Nephron progenitor cell (in vitro differentiated cells): ENCODE measurements around the gene C1QTNF7.

Experiments
- DNase-seq: peaks from one replicate; pipeline ENCODE4 v3.0.0; 2021
- H3K27ac Mint-ChIP-seq: 2 replicates; pipeline ENCODE4 v1.8.0; 2021; ENCODE audit warnings: mild to moderate bottlenecking, moderate library complexity, mixed read lengths
- H3K27me3 Mint-ChIP-seq: 2 replicates; pipeline ENCODE4 v1.8.0; 2021; ENCODE audit warnings: mild to moderate bottlenecking, low read depth, mixed read lengths; ENCODE audit not compliant: poor library complexity
- H3K36me3 Mint-ChIP-seq: 2 replicates; pipeline ENCODE4 v1.8.0; 2021; ENCODE audit warnings: low read depth, mixed read lengths
- H3K4me1 Mint-ChIP-seq: 2 replicates; pipeline ENCODE4 v1.8.0; 2021; ENCODE audit warnings: mixed read lengths
- H3K4me3 Mint-ChIP-seq: 2 replicates; pipeline ENCODE4 v1.8.0; 2021; ENCODE audit warnings: mild to moderate bottlenecking, moderate library complexity, mixed read lengths
- H3K9me3 Mint-ChIP-seq: 2 replicates; pipeline ENCODE4 v1.8.0; 2021; ENCODE audit warnings: mild to moderate bottlenecking, moderate library complexity, mixed read lengths
- TF ChIP-seq, protein P1 (sequence below): fragments of 200-600 bp; sonication (generic); IDR thresholded peaks from 2 replicates; pipeline ENCODE4 v1.5.0; 2021; ENCODE audit warnings: antibody characterized with exemption

Gene C1QTNF7

DNA sequence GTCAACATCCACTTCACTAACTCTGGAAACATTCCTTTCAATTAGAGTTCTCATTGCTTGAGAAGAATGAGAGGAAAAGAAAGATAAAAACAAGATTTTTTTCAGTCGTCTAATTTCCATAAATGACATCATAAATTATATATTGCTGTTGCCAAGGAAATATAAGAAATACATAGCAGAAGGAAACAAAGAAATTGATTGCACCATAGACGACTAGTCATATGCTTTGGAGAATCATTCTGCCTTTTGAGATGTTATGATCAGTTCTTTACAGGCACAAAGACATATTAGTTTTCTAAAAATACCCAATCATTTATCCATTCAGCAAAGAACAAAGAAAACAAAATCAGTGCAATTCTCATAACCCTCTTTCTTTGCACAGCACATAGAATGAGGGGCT is 672 bp upstream of the C1QTNF7 start:
- H3K4me1 Mint-ChIP-seq: no peaks in the 10 kb centered on the region
- H3K27ac Mint-ChIP-seq: no peak overlapping the region
- peaks cover 6% of the 10 kb centered on the region for H3K36me3 Mint-ChIP-seq
- TF ChIP-seq, protein P1, sequence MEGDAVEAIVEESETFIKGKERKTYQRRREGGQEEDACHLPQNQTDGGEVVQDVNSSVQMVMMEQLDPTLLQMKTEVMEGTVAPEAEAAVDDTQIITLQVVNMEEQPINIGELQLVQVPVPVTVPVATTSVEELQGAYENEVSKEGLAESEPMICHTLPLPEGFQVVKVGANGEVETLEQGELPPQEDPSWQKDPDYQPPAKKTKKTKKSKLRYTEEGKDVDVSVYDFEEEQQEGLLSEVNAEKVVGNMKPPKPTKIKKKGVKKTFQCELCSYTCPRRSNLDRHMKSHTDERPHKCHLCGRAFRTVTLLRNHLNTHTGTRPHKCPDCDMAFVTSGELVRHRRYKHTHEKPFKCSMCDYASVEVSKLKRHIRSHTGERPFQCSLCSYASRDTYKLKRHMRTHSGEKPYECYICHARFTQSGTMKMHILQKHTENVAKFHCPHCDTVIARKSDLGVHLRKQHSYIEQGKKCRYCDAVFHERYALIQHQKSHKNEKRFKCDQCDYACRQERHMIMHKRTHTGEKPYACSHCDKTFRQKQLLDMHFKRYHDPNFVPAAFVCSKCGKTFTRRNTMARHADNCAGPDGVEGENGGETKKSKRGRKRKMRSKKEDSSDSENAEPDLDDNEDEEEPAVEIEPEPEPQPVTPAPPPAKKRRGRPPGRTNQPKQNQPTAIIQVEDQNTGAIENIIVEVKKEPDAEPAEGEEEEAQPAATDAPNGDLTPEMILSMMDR: no peak
- no peaks in the 10 kb centered on the region for H3K9me3 Mint-ChIP-seq
- peaks cover 6% of the 10 kb centered on the region for H3K27me3 Mint-ChIP-seq
- no peak for DNase-seq
- H3K4me3 Mint-ChIP-seq: no peak overlapping the region

DNA sequence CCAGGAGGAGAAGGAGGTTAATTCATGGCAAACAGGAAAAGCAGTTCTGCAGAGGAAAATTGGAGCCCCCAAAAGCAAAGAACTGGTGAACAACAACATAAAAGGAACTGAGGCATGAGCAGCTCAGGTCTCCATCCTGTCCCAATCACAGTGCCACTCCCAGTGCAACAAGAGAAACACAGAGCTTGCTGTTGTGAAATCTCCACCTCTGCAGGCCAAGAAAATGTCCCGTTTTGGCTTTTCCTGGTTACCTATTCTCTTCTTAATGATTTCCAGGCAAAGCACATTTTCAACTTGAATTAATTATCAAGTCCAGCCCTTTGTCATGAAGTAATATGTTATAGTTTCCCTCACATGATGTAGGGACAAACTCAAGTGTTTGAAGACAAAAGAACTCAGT is 778 bp downstream of the C1QTNF7 start:
- Mint-ChIP-seq H3K4me3 (no peak overlapping the region), H3K36me3 (peaks cover 11% of the 10 kb centered on the region), H3K9me3 (peaks cover 4% of the 10 kb centered on the region), H3K27me3 (peaks cover 6% of the 10 kb centered on the region), H3K27ac (peak overlapping the region; percentile 80), H3K4me1 (no peaks in the 10 kb centered on the region)
- TF ChIP-seq, protein P1: no peak
- no peak for DNase-seq

DNA sequence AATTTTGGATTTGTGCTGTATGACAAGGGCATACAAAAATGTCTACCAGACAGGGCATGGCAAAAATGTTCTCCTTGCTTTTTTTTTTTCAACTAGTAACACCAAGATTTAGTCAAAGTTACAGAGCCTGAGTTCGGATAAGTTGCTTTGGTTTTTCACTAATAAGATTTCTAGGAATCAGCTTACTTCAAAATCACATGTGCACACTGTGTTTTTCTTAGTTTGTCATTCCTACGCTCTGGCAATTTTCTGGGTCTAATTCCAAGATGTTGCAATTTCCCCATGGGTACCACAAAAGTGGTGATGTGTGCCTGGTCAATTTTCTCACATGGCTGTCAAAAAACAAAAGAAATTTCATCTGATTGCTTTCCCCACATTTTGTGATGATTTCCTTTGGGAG is 6.3 kb downstream of the C1QTNF7 start:
- Mint-ChIP-seq H3K9me3 (peaks cover 4% of the 10 kb centered on the region), H3K27me3 (no peaks in the 10 kb centered on the region), H3K27ac (no peak overlapping the region), H3K4me3 (no peak overlapping the region), H3K36me3 (peaks cover 11% of the 10 kb centered on the region), H3K4me1 (peaks cover 19% of the 10 kb centered on the region)
- TF ChIP-seq, protein P1: no peak
- DNase-seq: no peak

DNA sequence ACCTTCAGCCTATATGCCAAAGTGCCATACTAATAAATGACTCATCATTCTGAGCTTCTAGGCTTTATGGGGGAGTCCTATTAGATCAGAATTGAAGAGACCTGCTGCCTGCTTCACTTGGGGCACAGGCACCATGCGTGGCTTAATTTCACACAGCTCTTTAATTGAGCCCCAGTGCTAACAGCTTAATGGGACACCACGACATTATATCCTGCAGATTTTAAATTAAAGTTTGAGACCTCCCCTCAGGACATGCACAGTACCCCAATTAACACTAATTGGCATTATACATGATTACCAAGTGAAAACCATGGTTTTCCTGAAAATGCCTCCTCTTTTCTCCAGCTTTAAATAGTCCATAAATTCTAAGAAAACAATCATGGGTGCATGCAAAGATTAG is 6.8 kb downstream of the C1QTNF7 start:
- H3K36me3 Mint-ChIP-seq: peaks cover 11% of the 10 kb centered on the region

DNA sequence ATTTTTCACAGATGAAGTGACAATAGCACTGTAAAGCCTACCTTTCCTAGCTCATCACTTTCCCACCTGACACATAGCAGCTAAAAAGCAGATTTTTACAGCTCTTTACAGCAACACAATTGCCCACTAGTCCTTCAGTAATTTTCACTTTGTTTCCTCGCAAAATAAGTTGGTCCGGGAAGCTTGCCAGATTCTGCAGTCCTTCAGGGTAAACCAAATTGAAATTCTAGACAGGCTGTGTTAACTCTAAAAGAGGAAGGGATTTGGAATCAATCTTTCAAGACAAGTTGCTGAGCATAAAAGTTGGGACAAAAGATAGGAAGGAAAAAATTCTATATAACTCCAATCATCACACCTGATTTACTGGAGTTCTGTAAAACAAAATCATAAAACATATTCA is 8.7 kb downstream of the C1QTNF7 start:
- no peak overlapping the region for H3K27ac Mint-ChIP-seq
- no peak for DNase-seq

More for the DNA sequence above, 6.8 kb downstream of the C1QTNF7 start:
- no peak for DNase-seq
- Mint-ChIP-seq H3K4me3 (no peak overlapping the region), H3K4me1 (peaks cover 19% of the 10 kb centered on the region), H3K27me3 (no peaks in the 10 kb centered on the region), H3K9me3 (peaks cover 4% of the 10 kb centered on the region), H3K27ac (no peak overlapping the region)
- TF ChIP-seq, protein P1: no peak

DNA sequence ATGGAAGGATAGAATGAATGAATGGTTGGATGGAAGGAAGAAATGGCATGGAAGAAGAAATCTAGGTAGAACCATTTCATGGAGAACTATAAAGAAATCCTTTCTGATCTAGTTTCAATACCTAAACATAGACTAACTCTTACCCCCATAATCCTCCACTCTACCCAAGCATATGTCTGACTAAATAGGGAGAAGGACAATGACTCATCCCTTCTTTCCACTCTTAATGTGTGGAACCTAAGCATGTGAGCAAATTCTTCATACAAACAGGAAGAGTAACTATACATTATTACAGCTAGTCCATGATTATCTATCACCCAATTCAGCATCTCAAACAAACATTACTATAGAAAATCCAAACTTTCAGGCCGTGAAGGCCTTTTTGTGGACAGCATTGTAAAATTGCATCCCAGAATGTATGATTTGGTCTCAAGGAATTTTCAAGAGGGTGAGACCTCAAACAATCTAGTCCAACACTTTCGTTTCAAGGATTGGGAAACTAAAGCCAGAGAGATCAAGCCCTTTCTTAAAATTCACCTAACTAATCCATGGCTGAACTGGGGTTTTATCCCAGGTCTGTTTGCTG is 11.2 kb downstream of the C1QTNF7 start:
- no peak for DNase-seq
- Mint-ChIP-seq H3K4me3 (no peak overlapping the region), H3K27ac (no peak overlapping the region), H3K36me3 (peaks cover 10% of the 10 kb centered on the region), H3K4me1 (peaks cover 29% of the 10 kb centered on the region), H3K27me3 (peaks cover 4% of the 10 kb centered on the region), H3K9me3 (peaks cover 10% of the 10 kb centered on the region)
- TF ChIP-seq, protein P1: no peak

More for the DNA sequence above, 8.7 kb downstream of the C1QTNF7 start:
- Mint-ChIP-seq H3K4me1 (peaks cover 19% of the 10 kb centered on the region), H3K36me3 (peaks cover 11% of the 10 kb centered on the region), H3K4me3 (no peak overlapping the region), H3K27me3 (no peaks in the 10 kb centered on the region), H3K9me3 (peaks cover 4% of the 10 kb centered on the region)
- TF ChIP-seq, protein P1: no peak
